GM12878 (cell line): ENCODE data around the gene MYOM3. TPM values are rescaled to one million over a fixed set of nuclear protein-coding genes. Genes with fewer than 3 reads are reported as not detected.

Experiments
- ATAC-seq: fragments of 200-7000 bp; cut with Tn5 transposase; 3 replicates; pipeline ENCODE4 v1.9.1; 2020; ENCODE audit warnings: mild to moderate bottlenecking, moderate library complexity
- BruUV-seq: library from RNA; stranded (reverse); fragments of 400-500 nt; replicated peaks from 2 replicates; lab custom pipeline; 2021; lab: Mats Ljungman, UMichigan
- CTCF ChIA-PET: fragments of 300-600 bp; sonication (Branson Sonifier 250); formaldehyde crosslinking; extraction: SDS; loops from one replicate; lab custom pipeline; 2021; ENCODE audit warnings: inconsistent platforms; lab: Yijun Ruan, JAX
- POLR2A ChIA-PET: fragments of 350-600 bp; formaldehyde crosslinking; extraction: SDS; loops from one replicate; lab custom pipeline; 2021; ENCODE audit warnings: inconsistent platforms; lab: Charles Lee
- RAD21 ChIA-PET: fragments of 300-600 bp; sonication (Branson Sonifier 250); formaldehyde crosslinking; loops from one replicate; lab custom pipeline; 2023; ENCODE audit warnings: antibody characterized with exemption; ENCODE audit not compliant: unreplicated experiment; lab: Charles Lee
- SMC1A ChIA-PET: fragments of 300-600 bp; sonication (Branson Sonifier 250); formaldehyde crosslinking; loops from one replicate; lab custom pipeline; 2023; ENCODE audit not compliant: unreplicated experiment, uncharacterized antibody; lab: Charles Lee
- DNase-seq: peaks from one replicate; pipeline ENCODE4 v3.0.0-alpha.2; 2011; ENCODE audit warnings: low read depth, low spot score
- FAIRE-seq: peaks from 3 replicates; lab custom pipeline; 2011; peaks lifted over from hg19 to GRCh38; lab: Jason Lieb, UNC
- H2AFZ ChIP-seq: 2 replicates; pipeline ENCODE4 v1.6.0; 2011; ENCODE audit warnings: low read depth, low read length, control low read depth; ENCODE audit not compliant: control insufficient read depth
- H3K27ac ChIP-seq: 2 replicates; pipeline ENCODE4 v1.5.1; 2011; ENCODE audit warnings: control low read depth; ENCODE audit not compliant: control insufficient read depth, insufficient read depth
- H3K27me3 ChIP-seq, 2 experiments: replicated peaks in 1 of 2; 2 replicates each; pipeline versions ENCODE4 v1.6.0 to v1.6.1; 2011; ENCODE audit warnings: low read length in 1 of 2; ENCODE audit not compliant: control insufficient read depth in 2 of 2, insufficient read depth in 2 of 2
- H3K36me3 ChIP-seq, 2 experiments: 2 replicates each; pipeline ENCODE4 v1.5.1; 2011; ENCODE audit warnings: low read length in 1 of 2; ENCODE audit not compliant: control insufficient read depth in 2 of 2, insufficient read depth in 2 of 2
- H3K4me1 ChIP-seq: 2 replicates; pipeline ENCODE4 v1.6.1; 2011; ENCODE audit warnings: mild to moderate bottlenecking, low read length, moderate library complexity, mixed read lengths; ENCODE audit not compliant: control insufficient read depth, insufficient read depth
- H3K4me2 ChIP-seq: 2 replicates; pipeline ENCODE4 v1.6.0; 2011; ENCODE audit warnings: control low read depth; ENCODE audit not compliant: control insufficient read depth, insufficient read depth
- H3K4me3 ChIP-seq: fragments of 200-600 bp; sonication (generic); 2 replicates; pipeline ENCODE4 v1.5.1; 2016
- H3K79me2 ChIP-seq: 2 replicates; pipeline ENCODE4 v1.6.0; 2011; ENCODE audit warnings: low read length; ENCODE audit not compliant: control insufficient read depth, insufficient read depth
- H3K9ac ChIP-seq: 2 replicates; pipeline ENCODE4 v1.8.0; 2011; ENCODE audit warnings: low read length, control low read depth, mixed read lengths; ENCODE audit not compliant: control insufficient read depth, insufficient read depth
- H3K9me3 ChIP-seq: replicated peaks from 3 replicates; pipeline ENCODE4 v1.5.1; 2011; ENCODE audit warnings: mild to moderate bottlenecking, low read length; ENCODE audit not compliant: control insufficient read depth, insufficient read depth
- H4K20me1 ChIP-seq: 2 replicates; pipeline ENCODE4 v1.6.0; 2011; ENCODE audit not compliant: control insufficient read depth, insufficient read depth
- CHD4 ChIP-seq: fragments of 200-600 bp; sonication (generic); IDR thresholded peaks from 2 replicates; pipeline ENCODE4 v1.6.1; 2016; ENCODE audit warnings: mild to moderate bottlenecking
- EP300 ChIP-seq, 2 experiments: fragments of 150-350 bp in 1 of 2; IDR thresholded peaks; 2 replicates each; pipeline ENCODE4 v1.6.1; 2011 to 2012; ENCODE audit warnings: low read depth in 2 of 2, low read length in 2 of 2, borderline replicate concordance in 1 of 2, improper control_type of control experiment in 1 of 2, inconsistent platforms in 1 of 2; ENCODE audit not compliant: control insufficient read depth in 1 of 2
- GABPA ChIP-seq: IDR thresholded peaks from 2 replicates; pipeline ENCODE4 v1.6.1; 2014; ENCODE audit warnings: antibody characterized with exemption, low read depth, mild to moderate bottlenecking, inconsistent platforms
- PRDM15 ChIP-seq: fragments of 450-650 bp; formaldehyde crosslinking; IDR thresholded peaks from 2 replicates; pipeline ENCODE4 v1.4.0; 2020; ENCODE audit warnings: mild to moderate bottlenecking, moderate library complexity
- SKIL ChIP-seq: fragments of 450-650 bp; IDR thresholded peaks from 2 replicates; pipeline ENCODE4 v1.6.1; 2017; ENCODE audit warnings: mild to moderate bottlenecking, low read depth, inconsistent platforms; ENCODE audit not compliant: poor library complexity, severe bottlenecking
- ZBTB11 ChIP-seq: fragments of 450-650 bp; formaldehyde crosslinking; IDR thresholded peaks from 2 replicates; pipeline ENCODE4 v1.5.0; 2022; ENCODE audit warnings: mild to moderate bottlenecking, missing genetic modification characterization
- WGBS: methylation state at CpG from one replicate; pipeline ENCODE4 v1.1.6; 2016; ENCODE audit warnings: low lambda C conversion rate; ENCODE audit not compliant: insufficient replicate concordance, insufficient coverage; ENCODE audit errors: missing lambda C conversion rate; 5-methylcytosine and 5-hydroxymethylcytosine counted together
- in situ Hi-C: fragments of 300-500 bp; cut with MboI; formaldehyde crosslinking; loops from 9 replicates; pipeline ENCODE4 v1.14.3; 2018; ENCODE audit warnings: mixed read lengths
- intact Hi-C: fragments of 100-400 bp; cut with micrococcal nuclease; formaldehyde crosslinking; loops from one replicate; pipeline ENCODE4 v1.14.2; 2022; ENCODE audit not compliant: unreplicated experiment
- polyA plus RNA-seq, 11 experiments: library from polyadenylated mRNA; depleted of rRNA in 4 of 11; unstranded in 6 of 11; stranded (reverse) in 5 of 11; fragments of >200 nt; fragmentation: Nextera tagmentation in 4 of 11; fragmentation: Illumina TruSeq in 1 of 11; extraction: Ambion mirVana in 4 of 11; extraction: Trizol in 1 of 11; gene quantifications; 1 replicate in 1 of 11; 2 replicates in 10 of 11; pipeline versions ENCODE4 v1.2.1 to v1.2.3, GENCODE V29; 2011 to 2016; ENCODE audit warnings: inconsistent platforms in 2 of 11, missing spikeins in 2 of 11, low read depth in 1 of 11
- total RNA-seq, 4 experiments: library from RNA; depleted of rRNA in 3 of 4; stranded (reverse); fragments of >200 nt in 3 of 4; fragmentation: Illumina TruSeq in 1 of 4; extraction: Trizol in 1 of 4; gene quantifications; 2 replicates each; pipeline versions ENCODE4 v1.2.1 to v1.2.3, GENCODE V29; 2013 to 2021

MYOM3 gene
- total and polyA plus RNA-seq, 10 of the 15 experiments (the other 5 are each of a cell fraction or from before 2014, with no cell fraction given): 0.06 TPM; not detected in 9

DNA sequence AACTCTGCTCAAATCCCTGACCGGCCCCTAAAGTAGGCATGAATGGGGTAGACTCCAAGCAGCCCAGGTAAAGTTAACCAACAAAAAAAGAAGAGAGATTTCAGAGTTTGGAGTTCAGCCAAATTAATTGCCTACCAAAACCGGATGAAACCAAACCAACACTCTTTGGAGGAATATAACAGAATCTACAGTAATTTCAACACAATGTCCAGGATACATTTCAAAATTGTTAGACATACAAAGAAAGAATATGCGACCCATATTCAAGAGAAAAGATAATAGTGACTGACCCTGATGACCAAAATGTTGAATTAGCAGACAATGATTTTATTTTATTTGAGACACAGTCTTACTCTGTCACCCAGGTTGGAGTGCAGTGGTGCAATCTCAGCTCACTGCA lies 18.4 kb upstream of the MYOM3 start (continued):
- no peak for TF ChIP-seq PRDM15

DNA sequence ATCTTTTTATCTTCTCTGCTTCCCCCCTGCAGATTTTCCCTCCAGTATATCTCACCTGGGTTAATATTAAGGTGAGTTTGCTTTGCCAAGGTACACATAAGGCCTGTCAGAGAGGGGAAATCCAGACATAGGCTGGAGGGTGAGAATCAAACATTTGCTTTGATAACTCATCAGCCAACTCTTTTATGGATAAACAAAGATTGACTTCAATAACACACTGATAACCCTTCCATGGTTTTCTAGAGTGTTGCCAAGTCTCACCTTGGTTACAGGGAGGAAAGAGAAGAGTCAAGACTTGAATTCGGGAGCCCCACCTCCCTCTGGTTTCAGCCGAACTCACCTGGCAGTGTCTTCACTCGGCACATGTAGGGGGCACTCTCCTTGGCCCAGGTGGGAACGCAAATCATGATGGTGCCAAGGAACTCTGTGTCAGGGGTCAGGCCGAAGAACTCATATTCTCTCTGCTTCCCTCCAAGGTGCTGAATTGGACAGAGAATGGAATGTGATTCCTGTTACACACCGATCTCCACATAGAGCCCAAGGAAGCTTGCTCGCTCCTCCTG lies 15.9 kb upstream of the MYOM3 start:
- CTCF ChIA-PET: no interaction called here
- no peak for DNase-seq
- H3K27me3 ChIP-seq: peaks cover 0 to 2% of the 10 kb centered on the region in 2 experiments; a peak in 1 of 4 replicates
- H3K36me3 ChIP-seq: no peaks in the 10 kb centered on the region
- no peaks in the 10 kb centered on the region for H4K20me1 ChIP-seq
- no peak overlapping the region for H3K9ac ChIP-seq
- no TSS peak for BruUV-seq
- H3K4me1 ChIP-seq: no peaks in the 10 kb centered on the region; the same call in 1 of the 2 replicates
- H3K4me3 ChIP-seq: no peak overlapping the region
- H3K27ac ChIP-seq: no peak overlapping the region
- RAD21 ChIA-PET: no interaction called here
- SMC1A ChIA-PET: no interaction called here
- no peaks in the 10 kb centered on the region for H3K79me2 ChIP-seq
- FAIRE-seq: no peak
- H3K9me3 ChIP-seq: peaks cover 5% of the 10 kb centered on the region; the same call in 2 of the 3 replicates
- 54% methylated on average over 7 of the region's 7 CpGs for WGBS
- no peak for ATAC-seq
- POLR2A ChIA-PET: interaction anchor here (0.6 kb wide), 1 partner anchor 9 kb away, joined by 3 read pairs; no protein-coding TSS in a partner anchor
- intact Hi-C loops: no loop called here
- H3K4me2 ChIP-seq: no peak overlapping the region
- H2AFZ ChIP-seq: no peak overlapping the region
- TF ChIP-seq ZBTB11 (CRISPR knock-in tag) (no peak), EP300 (IDR thresholded peaks at IDR 0.05; ENCODE audit: borderline replicate concordance in 1 of 2, control insufficient read depth in 1 of 2, low read depth in 2 of 2, low read length in 2 of 2) (no peak), GABPA (no peak), SKIL (no peak), CHD4 (no peak)
- TF ChIP-seq, all 136 proteins: peak for 0
- in situ Hi-C loops: loop anchor here (5.0 kb wide), 1 partner anchor 49 kb away; no protein-coding TSS in a partner anchor
